Psoas muscle (tissue), 8 donors: Measurements from ENCODE around the gene CARD19. TPM values are rescaled to one million over a fixed set of nuclear protein-coding genes. Genes with fewer than 3 reads are reported as not detected.

Source experiments
- ATAC-seq, 4 donors: fragments of 200-7000 bp; cut with Tn5 transposase; one replicate each; pipeline ENCODE4 v1.9.1; 2020; ENCODE audit warnings: moderate library complexity in 3 of 4, mild to moderate bottlenecking in 2 of 4
- DNase-seq, 2 donors: peaks; one replicate each; pipeline ENCODE4 v3.0.0-alpha.2; 2020
- H3K27ac ChIP-seq: fragments of 200-600 bp; one replicate; pipeline ENCODE4 v1.8.0; 2022
- H3K27me3 ChIP-seq, 3 donors: fragments of 200-600 bp in 1 of 3; one replicate each; pipeline versions ENCODE4 v1.6.1 to v1.8.0; 2013 to 2022; ENCODE audit warnings: low read length in 2 of 3, mild to moderate bottlenecking in 2 of 3, moderate library complexity in 1 of 3; ENCODE audit not compliant: insufficient read depth in 3 of 3
- H3K36me3 ChIP-seq, 2 donors: fragments of 200-600 bp in 1 of 2; one replicate each; pipeline versions ENCODE4 v1.6.1 to v1.8.0; 2013 to 2022; ENCODE audit warnings: low read depth in 1 of 2, mild to moderate bottlenecking in 1 of 2, moderate library complexity in 1 of 2; ENCODE audit not compliant: insufficient read depth in 1 of 2
- H3K4me1 ChIP-seq: fragments of 200-600 bp; one replicate; pipeline ENCODE4 v1.8.0; 2022
- H3K4me3 ChIP-seq: fragments of 200-600 bp; one replicate; pipeline ENCODE4 v1.8.0; 2022; ENCODE audit warnings: mild to moderate bottlenecking
- H3K9me3 ChIP-seq: fragments of 200-600 bp; one replicate; pipeline ENCODE4 v1.8.0; 2022
- CTCF ChIP-seq: fragments of 200-600 bp; IDR thresholded peaks from one replicate; pipeline ENCODE4 v1.8.0; 2022; ENCODE audit warnings: antibody characterized with exemption
- WGBS, 3 donors: extraction: QIAGEN DNeasy Blood & Tissue Kit; methylation state at CpG; one replicate each; pipeline versions ENCODE4 v1.1.6 to v1.1.7; 2013; 5-methylcytosine and 5-hydroxymethylcytosine counted together
- intact Hi-C, 2 donors: fragments of 100-400 bp; cut with DNase I; formaldehyde crosslinking; loops; one replicate each; pipeline versions ENCODE4 v1.11.0 to v1.14.2; 2022
- polyA plus RNA-seq, 3 donors: library from polyadenylated mRNA; stranded (reverse); fragments of 200-250 nt; gene quantifications; one replicate each; pipeline ENCODE4 v1.2.3, GENCODE V29; 2013
- total RNA-seq, 4 donors: library from RNA; stranded (reverse); fragmentation: NEBNext Ultra II Directional in 2 of 4; extraction: Animal tissue kit (Norgen Biotek cat#: 25700) in 2 of 4; gene quantifications; one replicate each; pipeline versions ENCODE4 v1.2.1 to v1.2.4, GENCODE V29; 2021 to 2023
- donor health status: healthy with polysubstance abuse.
- donor health status: DM: no; HTN: no; CAD: no; lungs with moderate emphysema.
- donor health status: Bipolar disorder and iron deficiency.
- donor health status: healthy.
- donor health status: DM: yes; HTN: yes; CAD: no.
- donor health status: DM: no; HTN: no; CAD: no.
- donor health status: DM: no; HTN: no; CAD: no.
- donor health status: DM: yes; HTN: yes; CAD: no.

The CARD19 gene
- total and polyA plus RNA-seq, 7 donors = 27.9 to 86.3 (median 46.7) TPM

DNA sequence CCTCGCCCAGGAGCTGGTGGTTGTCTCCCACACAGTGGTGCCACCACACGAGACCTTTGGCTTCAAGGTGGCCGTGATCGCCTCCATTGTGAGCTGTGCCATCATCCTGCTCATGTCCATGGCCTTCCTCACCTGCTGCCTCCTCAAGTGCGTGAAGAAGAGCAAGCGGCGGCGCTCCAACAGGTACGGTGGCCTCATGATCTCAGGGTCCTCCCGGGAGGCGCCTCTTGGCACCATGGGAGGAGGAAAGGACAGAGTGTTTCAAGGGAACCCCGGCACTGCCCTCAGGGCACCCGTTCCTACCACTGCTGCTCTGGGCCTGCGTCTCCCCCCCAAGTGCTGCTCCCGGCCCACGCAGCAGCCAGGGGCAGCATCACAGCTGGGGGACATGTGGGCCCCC lies 18.2 kb upstream of the CARD19 start:
- no peaks in the 10 kb centered on the region for H3K4me1 ChIP-seq
- no peak for ATAC-seq
- no peaks in the 10 kb centered on the region for H3K9me3 ChIP-seq
- intact Hi-C loops = no loop called here
- H3K4me3 ChIP-seq = no peak overlapping the region
- 95 to 97% (median 96%) methylated on average over 16 of the region's 16 CpGs for WGBS, 3 donors
- no peaks in the 10 kb centered on the region for H3K36me3 ChIP-seq
- TF ChIP-seq CTCF = no peak
- no peak overlapping the region for H3K27ac ChIP-seq
- no peaks in the 10 kb centered on the region for H3K27me3 ChIP-seq
- DNase-seq = no peak

GRCh38 chr9:93079371-93079770 lies 16.6 kb upstream of the CARD19 start:
- no peaks in the 10 kb centered on the region for H3K4me1 ChIP-seq
- H3K9me3 ChIP-seq = no peaks in the 10 kb centered on the region
- DNase-seq = no peak
- TF ChIP-seq CTCF = no peak
- no peak for ATAC-seq
- intact Hi-C loops = no loop called here
- no peak overlapping the region for H3K27ac ChIP-seq
- H3K4me3 ChIP-seq = no peak overlapping the region
- H3K36me3 ChIP-seq = no peaks in the 10 kb centered on the region
- H3K27me3 ChIP-seq = no peaks in the 10 kb centered on the region
- WGBS, 3 donors = 86 to 93% (median 91%) methylated on average over 13 of the region's 13 CpGs

DNA sequence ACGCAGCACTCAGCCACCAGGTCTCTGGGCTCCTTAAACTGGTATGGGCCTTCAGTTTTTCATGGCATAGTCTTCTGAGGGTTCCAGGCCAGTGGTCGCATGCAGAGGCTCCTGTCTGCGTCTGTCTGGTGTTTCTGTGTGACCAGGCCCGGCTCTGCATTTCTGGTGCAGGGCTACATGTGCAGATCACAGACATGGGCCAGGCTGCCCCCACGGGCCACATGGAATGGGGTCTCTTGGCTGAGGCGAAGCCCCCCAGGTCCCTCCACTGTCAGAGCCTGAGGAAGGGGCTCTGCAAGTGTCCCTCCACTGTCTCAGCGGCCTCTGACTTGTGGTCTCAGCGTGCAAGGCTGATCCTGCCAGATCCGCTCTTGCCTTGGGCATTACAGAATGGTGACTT lies 15.6 kb upstream of the CARD19 start:
- no peaks in the 10 kb centered on the region for H3K36me3 ChIP-seq
- TF ChIP-seq CTCF = no peak
- H3K4me3 ChIP-seq = no peak overlapping the region
- H3K9me3 ChIP-seq = no peaks in the 10 kb centered on the region
- no peak overlapping the region for H3K27ac ChIP-seq
- WGBS, 3 donors = 86 to 94% (median 94%) methylated on average over 9 of the region's 9 CpGs
- intact Hi-C loops = no loop called here
- DNase-seq (no peak), ATAC-seq (no peak)
- H3K4me1 ChIP-seq = no peaks in the 10 kb centered on the region
- no peaks in the 10 kb centered on the region for H3K27me3 ChIP-seq

GRCh38 chr9:93081081-93081529 lies 14.9 kb upstream of the CARD19 start:
- no peaks in the 10 kb centered on the region for H3K9me3 ChIP-seq
- intact Hi-C loops = no loop called here
- DNase-seq (no peak), ATAC-seq (no peak)
- H3K36me3 ChIP-seq = no peaks in the 10 kb centered on the region
- H3K4me1 ChIP-seq = no peaks in the 10 kb centered on the region
- no peak overlapping the region for H3K4me3 ChIP-seq
- WGBS, 3 donors = 72 to 79% (median 76%) methylated on average over 10 of the region's 10 CpGs
- no peak for TF ChIP-seq CTCF
- H3K27me3 ChIP-seq = no peaks in the 10 kb centered on the region
- H3K27ac ChIP-seq = no peak overlapping the region

DNA sequence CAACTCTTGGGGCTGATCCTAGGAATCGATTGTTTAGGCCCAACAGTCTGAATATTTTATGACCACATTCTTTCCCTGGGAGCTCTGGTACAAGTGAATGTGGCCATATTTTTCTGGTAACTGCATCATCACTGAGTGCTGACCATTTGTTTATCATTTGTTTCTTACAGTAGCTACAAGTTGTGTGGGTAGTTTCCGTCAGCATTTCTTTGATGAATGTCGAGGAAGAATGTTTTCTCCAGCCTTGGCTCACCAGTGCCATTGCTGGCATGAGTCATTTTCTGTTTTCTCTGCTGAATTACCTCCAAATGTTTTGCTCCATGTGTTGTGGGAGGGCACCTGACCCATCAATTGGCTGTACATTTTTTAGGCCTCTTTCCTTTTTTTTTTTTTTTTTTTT lies 14.1 kb upstream of the CARD19 start:
- no peaks in the 10 kb centered on the region for H3K27me3 ChIP-seq
- no peak for DNase-seq
- no peak for TF ChIP-seq CTCF
- no peak overlapping the region for H3K4me3 ChIP-seq
- 80 to 82% (median 82%) methylated on average over 3 of the region's 3 CpGs for WGBS, 3 donors
- ATAC-seq = no peak
- intact Hi-C loops = no loop called here
- H3K27ac ChIP-seq = no peak overlapping the region
- no peaks in the 10 kb centered on the region for H3K4me1 ChIP-seq
- no peaks in the 10 kb centered on the region for H3K9me3 ChIP-seq
- H3K36me3 ChIP-seq = no peaks in the 10 kb centered on the region
